GM20000 (cell line): ENCODE data around the gene HOXD10.

Source experiments
- DNase-seq: peaks from one replicate; pipeline ENCODE4 v3.0.0; 2012; ENCODE audit warnings: low spot score
- TF ChIP-seq, protein P1 (sequence below): IDR thresholded peaks from 2 replicates; pipeline ENCODE4 v1.5.1; 2012; ENCODE audit warnings: mild to moderate bottlenecking, control low read depth; ENCODE audit errors: extremely low read depth, missing control alignments

HOXD10 gene

DNA sequence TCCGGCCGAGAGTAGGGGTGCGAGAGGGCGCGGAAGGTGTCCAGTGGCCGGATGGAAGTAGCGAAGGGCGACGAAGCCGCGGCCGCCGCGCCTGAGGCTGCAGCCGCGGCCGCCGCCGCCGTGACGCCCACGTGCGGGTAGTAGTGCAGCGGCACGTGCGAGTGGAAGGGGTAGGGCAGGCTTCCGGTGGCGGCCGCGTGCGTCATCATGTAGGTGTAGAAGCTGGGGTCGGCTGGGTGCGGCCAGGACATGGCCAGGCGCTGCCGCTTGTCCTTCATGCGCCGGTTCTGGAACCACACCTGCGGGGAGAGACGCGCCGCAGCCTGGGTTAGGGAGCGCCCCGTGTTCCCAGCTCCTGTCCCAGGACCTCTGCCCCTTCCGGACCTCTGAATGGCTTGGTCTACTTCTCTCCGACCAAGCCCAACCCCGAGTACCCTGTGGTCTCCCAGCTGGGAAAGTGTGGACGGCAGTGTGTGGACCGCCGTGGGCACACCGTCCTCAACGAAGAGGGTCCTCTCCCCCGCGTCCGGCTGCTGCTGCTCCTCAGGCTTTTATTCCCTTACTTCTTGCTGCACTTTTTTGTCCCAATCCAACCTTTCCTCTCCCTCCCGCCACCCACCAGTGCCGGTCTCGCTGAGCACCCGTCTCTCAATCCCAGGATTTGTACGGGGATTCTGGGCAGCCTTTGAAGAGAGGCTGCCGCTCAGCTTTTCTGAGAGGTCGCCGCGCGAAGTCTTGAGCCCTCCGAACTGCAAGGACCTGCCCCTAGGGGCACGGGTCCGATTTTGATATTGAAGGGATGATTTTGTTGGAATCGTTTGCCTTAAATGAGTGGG is 35.8 kb upstream of the HOXD10 start:
- TF ChIP-seq, protein P1, sequence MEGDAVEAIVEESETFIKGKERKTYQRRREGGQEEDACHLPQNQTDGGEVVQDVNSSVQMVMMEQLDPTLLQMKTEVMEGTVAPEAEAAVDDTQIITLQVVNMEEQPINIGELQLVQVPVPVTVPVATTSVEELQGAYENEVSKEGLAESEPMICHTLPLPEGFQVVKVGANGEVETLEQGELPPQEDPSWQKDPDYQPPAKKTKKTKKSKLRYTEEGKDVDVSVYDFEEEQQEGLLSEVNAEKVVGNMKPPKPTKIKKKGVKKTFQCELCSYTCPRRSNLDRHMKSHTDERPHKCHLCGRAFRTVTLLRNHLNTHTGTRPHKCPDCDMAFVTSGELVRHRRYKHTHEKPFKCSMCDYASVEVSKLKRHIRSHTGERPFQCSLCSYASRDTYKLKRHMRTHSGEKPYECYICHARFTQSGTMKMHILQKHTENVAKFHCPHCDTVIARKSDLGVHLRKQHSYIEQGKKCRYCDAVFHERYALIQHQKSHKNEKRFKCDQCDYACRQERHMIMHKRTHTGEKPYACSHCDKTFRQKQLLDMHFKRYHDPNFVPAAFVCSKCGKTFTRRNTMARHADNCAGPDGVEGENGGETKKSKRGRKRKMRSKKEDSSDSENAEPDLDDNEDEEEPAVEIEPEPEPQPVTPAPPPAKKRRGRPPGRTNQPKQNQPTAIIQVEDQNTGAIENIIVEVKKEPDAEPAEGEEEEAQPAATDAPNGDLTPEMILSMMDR, result no peak
- DNase-seq, result no peak

DNA sequence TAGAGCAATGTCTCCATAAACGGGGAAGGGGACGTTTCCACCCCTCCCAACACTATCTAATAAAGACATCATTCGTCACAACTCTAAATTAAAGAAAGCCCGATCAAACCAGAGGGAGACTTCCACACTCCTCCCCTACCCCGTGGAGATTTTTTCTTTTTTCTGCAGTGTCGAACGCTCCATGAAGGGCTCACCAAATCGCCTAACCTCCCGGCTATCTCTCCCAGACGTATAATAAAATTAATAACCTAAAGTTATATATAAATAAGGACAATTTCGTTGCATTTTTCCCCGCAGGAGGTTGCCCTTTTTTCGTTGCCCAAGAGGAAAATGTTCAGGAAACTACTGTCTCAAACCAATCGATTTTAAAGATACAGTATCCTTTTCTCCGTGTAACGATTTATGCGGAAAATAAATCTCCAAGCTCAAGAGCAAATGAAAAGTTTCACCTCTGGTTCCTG is 35.2 kb upstream of the HOXD10 start:
- no peak for DNase-seq
- TF ChIP-seq, protein P1, result no peak

DNA sequence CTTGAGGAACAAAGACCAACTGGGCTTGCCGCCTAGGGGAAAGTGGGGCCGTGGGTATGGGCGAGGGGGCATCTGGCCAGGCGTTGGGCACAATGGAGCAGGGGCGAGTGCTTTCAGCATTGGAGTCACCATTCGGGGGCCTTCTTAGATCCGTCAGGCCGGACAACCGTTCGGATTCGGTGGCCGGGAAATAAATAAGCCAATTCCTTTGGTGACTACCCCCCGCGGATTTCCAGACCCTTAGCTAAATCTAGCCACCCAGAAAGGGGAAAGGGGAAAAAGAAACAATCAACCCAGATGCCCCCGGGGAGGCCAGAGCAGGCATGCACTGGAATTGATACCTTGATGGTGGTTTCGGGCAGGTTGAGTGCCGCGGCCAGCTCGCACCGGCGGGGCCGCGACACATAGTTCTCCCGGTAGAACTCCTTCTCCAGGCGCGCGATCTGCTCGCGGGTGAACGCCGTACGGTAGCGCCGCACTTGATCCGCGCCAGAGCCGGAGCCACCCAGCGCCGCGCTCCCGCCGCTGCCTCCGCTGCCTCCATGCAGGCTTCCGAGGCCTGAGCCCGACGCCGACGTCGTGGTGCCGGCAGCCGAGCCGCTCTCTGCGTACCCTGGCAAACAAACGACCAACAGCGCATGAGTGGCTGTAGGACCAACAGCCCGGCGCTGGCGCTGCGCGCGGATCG is 34.6 kb upstream of the HOXD10 start:
- TF ChIP-seq, protein P1, result no peak
- no peak for DNase-seq

DNA sequence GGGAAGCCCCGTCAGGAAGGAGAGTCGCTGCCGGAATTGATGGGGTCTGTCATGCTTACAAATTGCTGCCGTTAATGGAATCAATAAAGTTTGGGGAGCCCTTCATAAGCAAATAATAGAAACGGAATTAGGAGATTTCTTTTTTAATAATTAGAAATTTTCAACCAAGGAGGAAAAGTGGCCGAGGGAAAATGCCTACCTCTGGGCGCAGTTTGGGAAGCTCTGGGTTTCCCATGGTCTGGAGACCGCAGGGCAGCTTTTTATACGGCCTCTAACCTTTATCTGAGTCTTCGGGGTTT is 34.1 kb upstream of the HOXD10 start:
- TF ChIP-seq, protein P1, result no peak
- no peak for DNase-seq

DNA sequence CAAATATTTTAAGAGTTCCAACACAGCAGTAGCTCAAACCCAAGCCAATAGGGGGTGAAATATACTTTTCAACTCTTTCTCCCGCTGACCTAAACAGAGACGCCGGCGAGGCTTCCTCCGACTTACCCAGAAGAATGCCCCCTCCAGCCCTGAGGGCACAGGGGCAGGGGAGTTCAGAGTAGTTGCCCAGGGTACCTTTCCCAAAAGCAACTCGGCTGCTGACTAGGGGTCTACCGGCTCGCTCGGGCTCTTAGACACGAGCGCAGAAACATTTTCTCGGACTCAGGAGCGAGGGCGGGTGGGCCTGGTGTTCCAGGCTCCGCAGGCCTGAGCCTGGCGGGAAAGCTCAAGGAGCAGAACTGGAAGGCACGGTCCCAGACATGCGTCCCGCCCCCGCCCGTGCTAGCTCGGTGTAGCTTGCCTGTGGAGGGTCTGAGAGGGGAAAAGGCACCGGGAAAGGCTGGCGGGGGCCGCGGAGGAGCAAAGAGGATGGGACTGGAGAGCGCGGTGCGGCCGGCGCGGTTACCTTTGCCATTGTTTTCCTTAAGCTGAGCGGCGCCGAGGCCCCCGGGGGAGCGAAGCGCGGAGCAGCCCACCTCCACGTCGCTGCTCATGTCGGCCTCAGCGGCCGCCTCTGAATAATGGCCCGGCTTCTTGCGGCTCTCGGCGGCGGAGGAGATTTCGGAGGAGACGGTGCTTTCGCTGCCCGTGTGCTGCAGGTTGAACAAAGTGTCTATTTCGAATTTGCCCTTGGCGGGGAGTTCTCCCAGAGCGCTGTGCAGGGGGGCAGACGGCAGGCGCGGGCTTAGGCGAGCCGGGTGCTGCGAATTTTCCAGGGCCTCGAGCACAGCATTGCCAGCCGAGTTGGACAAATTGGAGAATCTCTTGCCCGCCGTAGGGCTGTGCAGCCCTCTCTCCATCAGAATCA is 33.5 kb upstream of the HOXD10 start:
- TF ChIP-seq, protein P1, result no peak
- DNase-seq, result no peak

DNA sequence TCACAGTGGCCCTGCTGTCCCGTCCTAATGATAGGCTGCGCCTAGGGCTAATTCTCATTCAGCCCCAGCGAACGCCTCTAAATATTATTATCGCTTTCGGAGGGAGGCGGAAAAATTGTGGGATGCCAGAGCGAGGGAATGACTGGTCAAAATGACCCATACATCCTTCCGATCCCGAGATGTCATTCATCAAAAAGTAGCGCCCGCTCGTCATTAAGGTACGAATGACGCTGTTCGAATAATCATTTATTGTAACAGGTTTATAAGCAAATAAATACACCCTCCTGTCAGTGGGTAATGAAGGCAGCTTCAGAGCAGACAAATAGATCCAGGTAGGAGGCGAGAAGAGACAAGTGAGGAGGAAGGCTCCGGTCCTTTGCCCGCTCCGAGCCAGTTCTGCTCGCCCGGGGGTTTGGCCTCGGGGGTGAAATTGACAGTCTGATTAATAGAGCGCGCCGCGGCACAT is 32.7 kb upstream of the HOXD10 start, which contains the start of gene EVX2:
TSS of gene EVX2 (minus strand) at position 167 of the 466 bp plus-strand sequence. CDS start 186 bp downstream, outside the sequence.
- TF ChIP-seq, protein P1, result no peak

More for the DNA sequence above, 32.7 kb upstream of the HOXD10 start, which contains the start of gene EVX2:
- DNase-seq, result no peak
